HFFc6 (cell line): ENCODE results near the gene ZDHHC19. TPM values are rescaled to one million over a fixed set of nuclear protein-coding genes. Genes with fewer than 3 reads are reported as not detected.
A peak's percentile ranks its signal among the peaks of the same experiment; 100 is the strongest.
"Not testable (repeated sequence)": the region's sequence is repeated elsewhere in the genome, so short reads cannot be mapped to it uniquely, and the experiment has no call there.

Experiments
- DNase-seq: peaks from one replicate; pipeline ENCODE4 v3.0.0-alpha.2; 2018
- H3K27ac Mint-ChIP-seq: 2 replicates; pipeline ENCODE4 v1.8.0; 2020; ENCODE audit warnings: mild to moderate bottlenecking, mixed read lengths
- H3K27me3 Mint-ChIP-seq: 2 replicates; pipeline ENCODE4 v1.8.0; 2021; ENCODE audit warnings: mild to moderate bottlenecking, moderate library complexity, mixed read lengths; ENCODE audit not compliant: insufficient read depth
- H3K36me3 Mint-ChIP-seq: 2 replicates; pipeline ENCODE4 v1.8.0; 2021; ENCODE audit warnings: low read depth, mixed read lengths
- H3K4me1 Mint-ChIP-seq: 2 replicates; pipeline ENCODE4 v1.8.0; 2020; ENCODE audit warnings: low read depth, mixed read lengths
- H3K4me3 Mint-ChIP-seq: 2 replicates; pipeline ENCODE4 v1.8.0; 2020; ENCODE audit warnings: mild to moderate bottlenecking, moderate library complexity, mixed read lengths
- H3K9me3 Mint-ChIP-seq: 2 replicates; pipeline ENCODE4 v1.8.0; 2020; ENCODE audit warnings: mild to moderate bottlenecking, mixed read lengths
- total RNA-seq, 6 experiments: library from RNA; stranded (reverse); fragmentation: NEBNext Ultra II Directional; extraction: Animal tissue kit (Norgen Biotek cat#: 25700); gene quantifications; 2 replicates in 1 of 6; 3 replicates in 5 of 6; pipeline ENCODE4 v1.2.3, GENCODE V29; 2021
- TF ChIP-seq, protein P1 (sequence below): fragments of 200-600 bp; sonication (generic); IDR thresholded peaks from 2 replicates; pipeline ENCODE4 v1.5.0; 2021; ENCODE audit warnings: antibody characterized with exemption, mild to moderate bottlenecking

ZDHHC19 gene
- total RNA-seq, 6 experiments from 2014 or later: not detected

DNA sequence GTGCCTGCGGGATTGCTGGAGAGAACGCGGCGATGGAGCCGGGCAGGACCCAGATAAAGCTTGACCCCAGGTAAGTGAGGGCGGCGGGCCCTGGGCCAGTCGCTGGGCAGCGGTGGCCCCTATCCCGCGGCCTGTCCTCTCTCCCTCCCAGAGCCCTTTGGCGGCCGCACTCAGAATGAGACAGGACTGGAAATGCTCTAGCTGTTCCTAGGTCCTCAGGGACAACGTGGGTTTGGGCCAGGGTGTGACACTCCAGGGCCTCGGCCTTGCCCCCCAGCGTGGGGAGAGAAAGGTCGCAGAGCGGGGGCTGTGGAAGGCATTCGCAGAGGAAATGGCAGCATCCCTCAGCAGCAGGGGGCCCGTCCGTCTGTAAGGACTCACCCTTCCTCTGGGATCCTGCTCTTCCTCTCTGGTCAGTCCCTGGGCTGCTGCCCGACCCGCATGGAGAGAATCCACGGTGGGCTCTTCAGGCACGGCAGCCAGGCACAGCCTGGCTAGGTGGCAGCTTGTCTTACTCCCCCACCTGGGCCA, 5.5 kb upstream of the ZDHHC19 start:
- Mint-ChIP-seq H3K27me3 (peaks cover 13% of the 10 kb centered on the region), H3K4me1 (peaks cover 11% of the 10 kb centered on the region), H3K9me3 (no peaks in the 10 kb centered on the region), H3K4me3 (no peak overlapping the region), H3K27ac (no peak overlapping the region), H3K36me3 (no peaks in the 10 kb centered on the region)
- TF ChIP-seq, protein P1, sequence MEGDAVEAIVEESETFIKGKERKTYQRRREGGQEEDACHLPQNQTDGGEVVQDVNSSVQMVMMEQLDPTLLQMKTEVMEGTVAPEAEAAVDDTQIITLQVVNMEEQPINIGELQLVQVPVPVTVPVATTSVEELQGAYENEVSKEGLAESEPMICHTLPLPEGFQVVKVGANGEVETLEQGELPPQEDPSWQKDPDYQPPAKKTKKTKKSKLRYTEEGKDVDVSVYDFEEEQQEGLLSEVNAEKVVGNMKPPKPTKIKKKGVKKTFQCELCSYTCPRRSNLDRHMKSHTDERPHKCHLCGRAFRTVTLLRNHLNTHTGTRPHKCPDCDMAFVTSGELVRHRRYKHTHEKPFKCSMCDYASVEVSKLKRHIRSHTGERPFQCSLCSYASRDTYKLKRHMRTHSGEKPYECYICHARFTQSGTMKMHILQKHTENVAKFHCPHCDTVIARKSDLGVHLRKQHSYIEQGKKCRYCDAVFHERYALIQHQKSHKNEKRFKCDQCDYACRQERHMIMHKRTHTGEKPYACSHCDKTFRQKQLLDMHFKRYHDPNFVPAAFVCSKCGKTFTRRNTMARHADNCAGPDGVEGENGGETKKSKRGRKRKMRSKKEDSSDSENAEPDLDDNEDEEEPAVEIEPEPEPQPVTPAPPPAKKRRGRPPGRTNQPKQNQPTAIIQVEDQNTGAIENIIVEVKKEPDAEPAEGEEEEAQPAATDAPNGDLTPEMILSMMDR: no peak
- no peak for DNase-seq

DNA sequence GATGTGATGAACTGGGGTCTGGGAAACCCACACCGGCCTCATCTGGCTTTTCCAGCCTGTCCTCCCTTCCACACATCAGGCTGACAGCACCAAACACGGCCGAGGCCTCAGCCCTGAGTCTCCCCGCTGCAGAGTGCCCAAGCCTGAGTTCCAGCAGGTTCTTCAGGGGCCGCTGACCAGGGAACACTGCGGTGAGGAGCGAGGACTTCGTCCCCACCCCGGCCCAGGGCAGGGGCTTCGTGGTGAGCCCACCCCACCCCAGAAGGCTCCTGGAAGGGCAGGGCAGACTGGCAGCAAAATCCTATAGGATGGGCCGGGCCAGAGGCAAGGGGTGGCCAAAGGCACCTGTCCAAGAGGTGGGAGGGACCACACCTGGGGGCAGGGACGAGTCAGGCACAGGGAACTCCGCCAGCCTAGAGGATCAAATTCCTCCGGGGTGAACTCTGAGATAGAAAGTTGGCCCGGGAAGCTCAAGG, 4.9 kb upstream of the ZDHHC19 start, which contains the start of gene SLC51A:
TSS of gene SLC51A (plus strand) at position 446 of the 476 bp plus-strand sequence. CDS start 179 bp downstream, outside the sequence.
- Mint-ChIP-seq H3K4me1 (peaks cover 11% of the 10 kb centered on the region), H3K9me3 (no peaks in the 10 kb centered on the region), H3K4me3 (no peak within 1 kb of the TSS), H3K27me3 (peaks cover 17% of the 10 kb centered on the region), H3K27ac (peak within 1 kb of the TSS; percentile 23; the same call in 1 of the 2 replicates), H3K36me3 (no peaks in the 10 kb centered on the region)
- no peak for DNase-seq
- TF ChIP-seq, protein P1: no peak

DNA sequence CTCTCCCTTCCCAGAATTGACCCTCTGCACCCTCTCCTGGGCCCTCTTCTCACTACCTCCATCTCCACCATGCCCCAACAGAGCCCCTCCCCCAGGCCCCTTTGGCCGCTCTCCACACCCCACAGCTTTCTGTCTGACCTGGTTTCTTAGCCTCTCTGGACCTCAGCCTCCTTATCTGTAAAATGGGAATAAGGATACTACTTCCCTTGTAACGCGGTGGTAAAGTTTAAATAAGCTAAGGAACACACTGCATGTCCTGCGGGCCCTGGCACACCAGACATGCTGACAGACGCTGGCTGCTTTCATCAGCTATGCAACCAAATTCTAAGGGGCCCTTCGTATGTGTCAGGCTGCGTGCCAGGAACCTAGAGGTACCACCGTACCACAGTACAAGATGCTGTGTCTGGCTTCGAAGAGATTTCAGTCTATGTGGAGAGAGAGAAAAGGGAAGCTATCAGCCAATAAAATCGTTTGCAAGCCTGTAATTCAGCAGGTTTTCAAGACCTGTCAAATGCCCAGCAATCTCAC, 4.4 kb upstream of the ZDHHC19 start:
- Mint-ChIP-seq H3K27ac (no peak overlapping the region), H3K36me3 (no peaks in the 10 kb centered on the region)
- TF ChIP-seq, protein P1: no peak

DNA sequence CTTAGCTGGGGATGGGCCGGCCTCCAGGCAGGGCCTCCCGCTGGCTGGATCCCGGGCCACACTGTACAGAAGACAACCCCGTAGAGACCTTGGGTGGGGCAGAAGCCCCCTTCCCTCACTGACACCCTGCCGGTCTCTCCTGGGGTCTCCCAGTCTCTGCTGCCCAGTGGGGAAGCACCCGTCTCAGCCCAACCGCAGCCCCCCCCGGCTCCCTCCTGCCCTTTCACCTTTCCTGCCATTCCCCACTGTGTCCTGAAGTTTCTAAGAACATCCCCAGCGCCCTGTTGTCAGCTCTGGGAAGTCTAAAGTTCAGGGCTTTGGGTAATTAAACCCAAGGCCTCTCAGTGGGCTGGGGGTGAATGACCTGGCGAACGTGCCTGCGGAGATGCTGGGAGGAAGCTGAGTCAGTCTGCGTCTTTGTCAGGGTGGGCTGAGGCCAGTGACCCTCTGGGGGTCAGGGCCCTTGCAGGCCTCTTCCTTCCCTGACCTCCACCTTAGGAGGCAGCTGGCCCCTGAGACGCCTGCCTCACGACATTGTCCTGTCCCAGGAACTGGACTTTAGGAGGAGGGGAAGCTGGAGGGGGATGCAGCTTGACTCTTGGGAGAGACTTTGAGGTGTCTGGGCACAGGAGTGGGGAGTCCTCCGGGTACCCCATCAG, 3.7 kb upstream of the ZDHHC19 start:
- H3K27ac Mint-ChIP-seq: no peak overlapping the region
- no peak for DNase-seq
- peaks cover 27% of the 10 kb centered on the region for H3K27me3 Mint-ChIP-seq
- no peaks in the 10 kb centered on the region for H3K9me3 Mint-ChIP-seq
- no peaks in the 10 kb centered on the region for H3K36me3 Mint-ChIP-seq
- peaks cover 11% of the 10 kb centered on the region for H3K4me1 Mint-ChIP-seq
- no peak overlapping the region for H3K4me3 Mint-ChIP-seq
- TF ChIP-seq, protein P1: no peak

More for the DNA sequence above, 4.4 kb upstream of the ZDHHC19 start:
- no peaks in the 10 kb centered on the region for H3K9me3 Mint-ChIP-seq
- H3K27me3 Mint-ChIP-seq: peaks cover 21% of the 10 kb centered on the region
- H3K4me3 Mint-ChIP-seq: no peak overlapping the region
- peaks cover 11% of the 10 kb centered on the region for H3K4me1 Mint-ChIP-seq
- DNase-seq: no peak

DNA sequence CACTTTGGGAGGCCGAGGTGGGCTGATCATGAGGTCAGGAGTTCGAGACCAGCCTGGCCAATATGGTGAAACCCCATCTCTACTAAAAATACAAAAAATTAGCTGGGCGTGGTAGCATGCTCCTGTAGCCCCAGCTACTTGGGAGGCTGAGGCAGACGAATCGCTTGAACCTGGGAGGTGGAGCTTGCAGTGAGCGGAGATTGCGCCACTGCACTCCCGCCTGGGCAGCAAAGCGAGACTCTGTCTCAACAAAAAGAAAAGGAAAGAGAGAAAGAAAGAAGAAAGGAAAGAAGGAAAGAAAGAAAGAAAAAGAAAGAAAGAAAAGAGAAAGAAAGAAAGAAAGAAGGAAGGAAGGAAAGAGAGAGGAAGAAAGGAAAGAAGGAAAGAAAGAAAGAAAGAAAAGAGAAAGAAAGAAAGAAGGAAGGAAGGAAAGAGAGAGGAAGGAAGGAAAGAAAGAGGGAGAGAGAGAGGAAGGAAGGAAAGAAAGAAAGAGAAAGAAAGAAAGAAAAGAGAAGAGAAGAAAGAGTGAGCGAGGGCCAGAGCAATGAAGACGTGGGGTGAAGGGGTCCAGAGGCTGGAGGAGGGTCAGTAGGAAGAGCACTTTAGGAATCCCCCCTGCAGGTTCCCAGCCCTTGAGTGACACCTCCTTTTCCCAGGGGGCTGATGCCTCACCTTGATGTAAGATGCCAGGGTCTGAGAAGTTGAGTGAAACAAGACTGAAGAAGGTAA, 1.1 kb downstream of the ZDHHC19 start:
- not testable (repeated sequence) for H3K4me1 Mint-ChIP-seq, H3K36me3 Mint-ChIP-seq, H3K4me3 Mint-ChIP-seq, H3K27ac Mint-ChIP-seq, H3K9me3 Mint-ChIP-seq, DNase-seq
- H3K27me3 Mint-ChIP-seq: peaks cover 28% of the 10 kb centered on the region
